Adipose tissue (tissue), 3 donors: ENCODE data around the gene RAB6B. TPM values are rescaled to one million over a fixed set of nuclear protein-coding genes. Genes with fewer than 3 reads are reported as not detected.

Experiments
- H3K27ac ChIP-seq: one replicate; pipeline ENCODE4 v1.5.1; 2013; ENCODE audit warnings: low read depth, low read length
- WGBS, 3 donors: extraction: QIAGEN DNeasy Blood & Tissue Kit; methylation state at CpG; one replicate each; pipeline ENCODE4 v1.1.7; 2013; 5-methylcytosine and 5-hydroxymethylcytosine counted together
- polyA plus RNA-seq, 3 donors: library from polyadenylated mRNA; stranded (reverse); fragments of 200-250 nt; gene quantifications; one replicate each; pipeline ENCODE4 v1.2.3, GENCODE V29; 2013
- donor health status: healthy with polysubstance abuse.
- donor health status: Bipolar disorder and iron deficiency.
- donor health status: healthy.

RAB6B gene
- polyA plus RNA-seq, 3 donors = 3.2 to 8.1 (median 3.5) TPM

- H3K27ac ChIP-seq = no peak overlapping the region
Measured at GRCh38 chr3:133870822-133871221, 24.9 kb downstream of the RAB6B start.

DNA sequence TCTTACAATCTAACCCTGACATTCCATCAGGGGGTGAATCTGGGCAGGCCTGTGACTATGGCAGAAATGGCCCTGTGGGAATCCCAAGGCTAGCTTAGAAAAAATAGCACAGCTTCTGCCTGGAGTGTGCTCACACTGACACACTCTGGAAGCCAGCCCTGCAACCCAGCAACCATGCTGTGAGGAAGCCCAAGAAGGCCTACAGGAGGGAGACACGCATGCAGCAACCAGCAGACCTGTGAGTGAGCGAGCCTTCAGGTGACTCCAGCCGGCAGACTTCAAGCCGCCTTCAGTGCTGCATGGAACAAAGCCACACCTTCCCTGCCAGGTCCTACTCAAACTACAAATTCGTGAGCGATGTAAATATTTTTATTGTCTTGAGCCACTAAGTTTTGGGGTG, 26.1 kb downstream of the RAB6B start:
- no peak overlapping the region for H3K27ac ChIP-seq
- 95 to 97% (median 95%) methylated on average over 6 of the region's 6 CpGs for WGBS, 3 donors

GRCh38 chr3:133868758-133869475, 26.8 kb downstream of the RAB6B start:
- H3K27ac ChIP-seq = no peak overlapping the region
- WGBS, 3 donors = 48 to 69% (median 61%) methylated on average over 7 of the region's 7 CpGs

DNA sequence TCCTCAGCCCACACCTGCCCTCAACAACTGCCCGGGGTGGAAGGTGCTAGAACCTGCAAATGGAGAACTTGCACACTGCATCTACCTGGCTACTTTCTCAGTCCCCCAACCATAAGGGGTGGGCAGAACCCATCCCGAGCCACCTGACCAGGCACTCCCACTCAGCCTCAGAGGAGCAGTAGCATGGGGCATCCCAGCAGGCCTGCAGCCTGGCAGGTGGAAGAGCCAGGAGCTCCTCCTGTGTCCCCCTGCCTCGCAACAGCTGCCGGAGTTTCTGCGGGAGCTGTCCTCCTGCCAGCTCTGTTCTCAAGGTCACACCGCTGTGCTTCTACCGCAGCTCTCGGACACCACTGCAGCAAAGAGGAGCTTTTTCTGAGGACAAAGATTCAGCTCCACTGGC, 27.5 kb downstream of the RAB6B start:
- H3K27ac ChIP-seq = no peak overlapping the region
- 41 to 74% (median 69%) methylated on average over 8 of the region's 8 CpGs for WGBS, 3 donors

GRCh38 chr3:133866141-133866540, 29.5 kb downstream of the RAB6B start:
- WGBS, 3 donors = 92 to 100% (median 95%) methylated on average over 3 of the region's 3 CpGs
- H3K27ac ChIP-seq = no peak overlapping the region

DNA sequence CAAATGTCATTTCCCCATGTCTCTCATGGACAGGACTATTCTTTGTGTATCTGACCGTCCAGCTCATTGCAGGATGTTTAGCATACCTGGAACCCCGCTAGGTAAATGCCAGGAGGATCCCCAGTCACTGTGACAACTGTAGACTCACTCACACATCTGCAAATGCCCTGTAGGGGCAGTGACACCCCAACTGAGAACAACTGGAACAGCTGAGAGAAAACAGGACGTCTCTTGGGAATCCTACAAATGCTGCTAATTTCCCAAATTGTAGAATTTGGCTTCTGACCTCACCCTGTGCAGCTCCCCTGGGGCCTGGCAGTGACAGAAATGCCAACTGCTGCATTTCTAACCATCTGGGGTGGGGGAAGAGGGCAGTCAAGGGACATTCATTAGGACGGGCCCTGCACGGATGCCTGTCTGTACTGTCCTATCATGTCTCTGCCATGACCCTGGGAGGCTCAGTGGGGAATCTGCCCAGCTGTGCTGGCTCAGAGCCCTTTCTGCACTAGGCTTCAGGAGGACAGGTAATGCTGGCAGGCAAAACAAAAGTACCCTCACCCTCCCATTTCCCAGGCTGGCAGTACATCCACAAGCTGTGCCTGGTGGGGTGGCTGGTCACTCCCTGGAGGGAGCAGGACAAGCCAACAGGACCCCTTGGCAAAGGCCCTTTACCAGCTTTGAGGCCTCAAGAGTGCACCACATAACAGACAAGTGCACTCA, 30.4 kb downstream of the RAB6B start:
- no peak overlapping the region for H3K27ac ChIP-seq
- 66 to 84% (median 82%) methylated on average over 5 of the region's 5 CpGs for WGBS, 3 donors

GRCh38 chr3:133864616-133865015, 31.1 kb downstream of the RAB6B start:
- no peak overlapping the region for H3K27ac ChIP-seq
- 78 to 84% (median 83%) methylated on average over 7 of the region's 7 CpGs for WGBS, 3 donors

- WGBS, 3 donors = 73 to 85% (median 73%) methylated on average over 11 of the region's 11 CpGs
- no peak overlapping the region for H3K27ac ChIP-seq
Measured at GRCh38 chr3:133863911-133864310, 31.8 kb downstream of the RAB6B start.

DNA sequence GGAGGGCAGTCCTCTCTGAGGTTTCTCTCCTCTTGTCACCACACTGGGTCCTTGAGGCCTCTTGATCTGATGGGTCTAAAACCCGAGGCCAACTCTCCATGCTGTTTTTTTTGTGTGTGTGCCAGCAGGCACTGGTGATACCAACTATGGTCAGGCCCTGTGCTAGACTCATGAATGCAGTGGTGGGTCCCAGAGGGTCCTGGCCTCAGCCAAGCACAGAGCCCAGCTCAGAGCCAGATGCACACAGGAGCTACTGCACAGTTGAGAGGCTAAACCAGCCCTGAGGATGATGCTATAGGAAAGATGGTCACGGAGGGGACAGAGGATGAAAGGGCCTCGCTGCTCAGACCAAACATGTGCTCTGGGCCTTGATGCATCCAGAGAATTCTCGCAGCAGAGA, 33.5 kb downstream of the RAB6B start:
- no peak overlapping the region for H3K27ac ChIP-seq
- WGBS, 3 donors = 80 to 89% (median 88%) methylated on average over 4 of the region's 4 CpGs

DNA sequence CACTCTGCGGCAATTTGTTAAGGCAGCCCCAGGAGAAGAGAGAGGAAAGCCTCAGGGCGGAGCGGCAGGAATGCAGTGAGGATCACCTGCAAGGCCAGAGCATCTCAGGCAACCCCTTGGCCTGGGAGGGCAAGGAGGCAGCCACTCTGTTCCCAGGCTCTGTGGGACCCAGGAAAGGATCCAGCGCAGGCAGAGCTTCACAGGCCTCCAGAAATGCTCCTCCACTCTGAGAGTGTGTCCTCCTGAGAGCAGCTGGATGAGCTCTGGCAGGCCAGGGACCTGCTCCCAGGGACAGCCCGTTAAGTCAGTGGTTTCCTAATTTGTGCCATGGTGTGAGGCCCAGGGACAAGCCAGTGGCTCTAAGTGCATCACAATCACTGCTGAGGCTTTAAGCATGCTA, 35.2 kb downstream of the RAB6B start:
- no peak overlapping the region for H3K27ac ChIP-seq
- WGBS, 3 donors = 84 to 90% (median 89%) methylated on average over 5 of the region's 5 CpGs

GRCh38 chr3:133859381-133860234, 36.1 kb downstream of the RAB6B start:
- WGBS, 3 donors = 77 to 90% (median 87%) methylated on average over 12 of the region's 12 CpGs

DNA sequence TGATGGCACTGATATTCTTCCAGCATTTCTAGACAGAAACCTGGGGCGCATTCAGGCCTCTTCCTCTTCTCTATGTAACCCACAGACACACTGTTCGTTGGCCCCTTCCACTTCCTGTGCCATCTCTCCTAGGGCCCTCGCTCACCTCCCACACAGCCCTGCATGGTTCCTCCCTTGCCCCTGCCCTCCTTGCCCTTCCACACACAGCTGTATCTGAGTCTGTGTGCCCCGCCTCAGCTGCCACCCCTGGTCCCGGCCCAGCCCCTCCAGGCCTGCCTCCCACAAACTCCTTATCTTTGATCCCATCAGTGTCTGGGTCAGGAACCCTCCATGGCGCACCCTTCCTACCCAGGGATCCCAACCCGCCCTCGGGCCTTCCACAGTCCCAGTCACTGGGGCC, 37.9 kb downstream of the RAB6B start:
- no peak overlapping the region for H3K27ac ChIP-seq
- 76 to 94% (median 77%) methylated on average over 8 of the region's 8 CpGs for WGBS, 3 donors

More at GRCh38 chr3:133859381-133860234, 36.1 kb downstream of the RAB6B start:
- H3K27ac ChIP-seq = no peak overlapping the region

DNA sequence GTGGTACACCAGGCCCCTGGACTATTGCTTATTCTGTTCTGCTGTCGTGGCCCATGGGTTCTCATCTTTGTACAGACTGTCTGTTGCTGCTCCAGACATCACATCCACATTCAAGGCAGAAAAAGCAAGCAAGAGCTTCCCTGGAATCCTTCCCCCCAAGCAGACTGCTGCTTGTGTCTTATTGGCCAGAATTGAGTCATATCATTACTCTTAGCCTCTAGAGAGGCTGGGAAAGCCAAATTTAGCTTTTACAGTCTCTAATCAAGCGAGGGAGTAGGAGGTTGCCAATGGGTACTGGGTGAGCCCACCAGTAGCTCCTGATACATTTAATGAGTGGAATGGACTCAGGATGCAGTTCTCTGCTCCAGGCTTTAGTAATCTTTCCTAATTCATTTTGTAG, 39.4 kb downstream of the RAB6B start:
- 73 to 86% (median 80%) methylated on average over 2 of the region's 2 CpGs for WGBS, 3 donors
- H3K27ac ChIP-seq = no peak overlapping the region

DNA sequence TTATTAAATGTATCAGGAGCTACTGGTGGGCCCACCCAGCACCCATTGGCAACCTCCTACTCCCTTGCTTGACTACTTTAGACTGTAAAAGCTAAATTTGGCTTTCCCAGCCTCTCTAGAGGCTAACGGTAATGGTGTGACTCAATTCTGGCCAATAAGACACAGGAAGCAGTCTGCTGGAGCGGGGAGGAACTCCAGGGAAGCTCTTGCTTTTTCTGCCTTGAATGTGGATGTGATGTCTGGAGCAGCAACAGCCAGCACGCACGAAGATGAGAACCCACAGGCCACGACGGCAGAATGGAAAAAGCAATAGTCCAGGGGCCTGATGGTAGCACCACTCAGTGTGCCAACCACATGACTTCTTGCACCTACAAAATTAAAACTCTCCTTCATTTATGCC, 39.9 kb downstream of the RAB6B start:
- no peak overlapping the region for H3K27ac ChIP-seq
- 64 to 92% (median 68%) methylated on average over 6 of the region's 6 CpGs for WGBS, 3 donors

DNA sequence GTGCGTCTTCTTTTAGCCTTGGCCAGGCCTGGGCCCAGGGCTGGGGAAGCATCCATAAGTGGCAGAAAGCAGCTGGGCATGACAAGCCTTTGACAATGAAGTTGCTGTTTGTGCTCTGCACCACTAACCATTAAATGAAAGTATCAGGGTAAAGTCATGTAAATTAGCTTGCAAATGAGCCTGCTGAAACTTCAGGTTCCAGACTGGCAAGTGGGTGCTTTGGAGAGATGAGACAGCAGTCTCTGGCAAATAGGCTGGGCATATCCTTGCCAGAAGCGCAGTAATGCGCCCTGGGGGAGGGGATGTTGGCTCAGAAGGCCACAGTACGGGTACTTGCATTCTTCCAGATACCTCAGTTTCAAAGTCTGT, 40.7 kb downstream of the RAB6B start:
- 89 to 94% (median 94%) methylated on average over 4 of the region's 4 CpGs for WGBS, 3 donors
- H3K27ac ChIP-seq = no peak overlapping the region

- 55 to 60% (median 58%) methylated on average over 5 of the region's 5 CpGs for WGBS, 3 donors
- H3K27ac ChIP-seq = no peak overlapping the region
Measured at GRCh38 chr3:133854264-133855001, 41.2 kb downstream of the RAB6B start.

- H3K27ac ChIP-seq = no peak overlapping the region
- WGBS, 3 donors = 59 to 78% (median 73%) methylated on average over 2 of the region's 2 CpGs
Measured at GRCh38 chr3:133853925-133854227, 41.8 kb downstream of the RAB6B start.

DNA sequence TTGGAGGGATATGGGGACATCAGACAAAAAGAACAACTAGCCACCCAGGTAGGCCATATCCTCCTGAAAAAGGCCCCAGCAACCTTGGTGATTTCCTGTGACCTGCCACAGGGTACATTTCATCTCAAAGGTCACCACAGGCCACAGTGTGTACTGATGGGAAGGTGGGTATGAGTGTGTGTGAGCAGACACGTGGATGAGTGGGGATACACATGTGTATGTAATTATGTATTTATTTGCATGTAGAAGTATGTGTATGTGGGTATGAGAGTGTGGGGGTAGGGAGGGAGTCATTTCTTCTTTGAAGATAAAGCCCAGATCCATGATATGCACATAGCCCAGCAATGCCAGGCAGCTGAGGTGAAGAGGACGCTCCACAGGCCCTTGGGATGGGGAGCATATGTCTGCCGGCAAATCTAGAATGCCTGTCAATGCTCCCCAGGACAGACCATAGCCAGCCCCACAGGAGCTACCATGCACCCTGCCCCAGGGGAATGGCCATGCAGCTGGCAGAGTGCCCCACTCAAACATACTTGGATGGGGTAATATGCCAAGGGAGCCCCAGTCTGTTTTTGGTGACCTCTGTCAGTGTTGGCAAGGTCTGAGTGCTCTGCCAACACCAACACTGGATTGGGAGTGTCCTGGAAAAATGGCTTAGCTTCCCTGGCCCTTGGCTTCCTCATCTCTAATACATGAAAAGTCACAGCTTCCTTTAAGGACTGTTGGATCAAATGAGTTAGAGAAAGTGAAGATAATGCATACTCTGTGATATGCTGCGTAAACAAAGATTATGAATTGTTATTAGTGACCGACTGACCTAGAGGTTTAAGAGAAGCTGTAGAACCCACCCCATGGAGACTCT, 42.4 kb downstream of the RAB6B start:
- no peak overlapping the region for H3K27ac ChIP-seq
- WGBS, 3 donors = 82 to 83% (median 82%) methylated on average over 5 of the region's 5 CpGs
